Ramos (cell line): ENCODE data around the gene ADAMTS2.
"Not testable (repeated sequence)": the region's sequence is repeated elsewhere in the genome, so short reads cannot be mapped to it uniquely, and the experiment has no call there.

Experiments
- in situ Hi-C: fragments of 300-500 bp; cut with MboI; formaldehyde crosslinking; loops from one replicate; pipeline ENCODE4 v1.14.3; 2022; ENCODE audit warnings: low sequenced_read_pairs; ENCODE audit not compliant: unreplicated experiment

The ADAMTS2 gene

GRCh38 chr5:179287071-179287470, 58.2 kb downstream of the ADAMTS2 start:
- in situ Hi-C loops, result no loop called here

GRCh38 chr5:179285776-179286162, 59.5 kb downstream of the ADAMTS2 start:
- in situ Hi-C loops, result not testable (repeated sequence)

- in situ Hi-C loops, result no loop called here
Measured at GRCh38 chr5:179284751-179285631, 60.3 kb downstream of the ADAMTS2 start.

- in situ Hi-C loops, result not testable (repeated sequence)
Measured at GRCh38 chr5:179283908-179284307, 61.4 kb downstream of the ADAMTS2 start.

GRCh38 chr5:179281694-179282093, 63.6 kb downstream of the ADAMTS2 start:
- in situ Hi-C loops, result no loop called here

GRCh38 chr5:179280095-179280490, 65.2 kb downstream of the ADAMTS2 start:
- in situ Hi-C loops, result no loop called here

- in situ Hi-C loops, result no loop called here
Measured at GRCh38 chr5:179279347-179280094, 65.7 kb downstream of the ADAMTS2 start.

- in situ Hi-C loops, result no loop called here
Measured at GRCh38 chr5:179278546-179278945, 66.7 kb downstream of the ADAMTS2 start.

GRCh38 chr5:179278119-179278518, 67.1 kb downstream of the ADAMTS2 start:
- in situ Hi-C loops, result no loop called here

GRCh38 chr5:179276838-179277395, 68.3 kb downstream of the ADAMTS2 start:
- in situ Hi-C loops, result no loop called here

- in situ Hi-C loops, result no loop called here
Measured at GRCh38 chr5:179275941-179276837, 69.1 kb downstream of the ADAMTS2 start.

- in situ Hi-C loops, result no loop called here
Measured at GRCh38 chr5:179275381-179275878, 69.8 kb downstream of the ADAMTS2 start.

- in situ Hi-C loops, result no loop called here
Measured at GRCh38 chr5:179274321-179275315, 70.6 kb downstream of the ADAMTS2 start.

- in situ Hi-C loops, result no loop called here
Measured at GRCh38 chr5:179273441-179274145, 71.7 kb downstream of the ADAMTS2 start.

GRCh38 chr5:179273073-179273435, 72.2 kb downstream of the ADAMTS2 start:
- in situ Hi-C loops, result no loop called here

GRCh38 chr5:179272326-179273072, 72.8 kb downstream of the ADAMTS2 start:
- in situ Hi-C loops, result no loop called here

- in situ Hi-C loops, result no loop called here
Measured at GRCh38 chr5:179271821-179272325, 73.4 kb downstream of the ADAMTS2 start.

GRCh38 chr5:179271428-179271734, 73.9 kb downstream of the ADAMTS2 start:
- in situ Hi-C loops, result no loop called here
